H9 (cell line): ENCODE results near the gene C1QL4. TPM values are rescaled to one million over a fixed set of nuclear protein-coding genes. Genes with fewer than 3 reads are reported as not detected.

Source experiments
- DNase-seq: peaks from one replicate; pipeline ENCODE4 v3.0.0-alpha.2; 2017
- H2AFZ ChIP-seq: one replicate; pipeline ENCODE4 v1.6.1; 2013; ENCODE audit warnings: mild to moderate bottlenecking, low read length, control low read depth, moderate library complexity
- H2AK5ac ChIP-seq: 2 replicates; pipeline ENCODE4 v1.6.1; 2013; ENCODE audit warnings: low read length, control low read depth, mixed read lengths; ENCODE audit not compliant: insufficient read length
- H2BK120ac ChIP-seq: one replicate; pipeline ENCODE4 v1.6.1; 2013; ENCODE audit warnings: low read depth, mild to moderate bottlenecking, low read length, control low read depth, inconsistent platforms; ENCODE audit not compliant: poor library complexity, severe bottlenecking
- H2BK12ac ChIP-seq: 2 replicates; pipeline ENCODE4 v1.6.1; 2013; ENCODE audit warnings: low read length, control low read depth, mixed read lengths, low read depth; ENCODE audit not compliant: insufficient read length
- H2BK15ac ChIP-seq: 2 replicates; pipeline ENCODE4 v1.6.1; 2013; ENCODE audit warnings: low read depth, low read length, control low read depth
- H2BK20ac ChIP-seq: one replicate; pipeline ENCODE4 v1.6.1; 2013; ENCODE audit warnings: low read depth, mild to moderate bottlenecking, low read length, control low read depth, inconsistent platforms; ENCODE audit not compliant: poor library complexity, severe bottlenecking
- H2BK5ac ChIP-seq: 2 replicates; pipeline ENCODE4 v1.6.1; 2013; ENCODE audit warnings: low read length, control low read depth, mixed read lengths; ENCODE audit not compliant: insufficient read length
- H3K14ac ChIP-seq: 2 replicates; pipeline ENCODE4 v1.6.1; 2013; ENCODE audit warnings: low read length, control low read depth; ENCODE audit not compliant: insufficient read depth
- H3K18ac ChIP-seq: 2 replicates; pipeline ENCODE4 v1.6.1; 2013; ENCODE audit warnings: low read depth, mild to moderate bottlenecking, mixed read lengths, low read length, control low read depth; ENCODE audit not compliant: insufficient read length
- H3K23ac ChIP-seq: 2 replicates; pipeline ENCODE4 v1.6.1; 2013; ENCODE audit warnings: low read length, control low read depth, mixed read lengths, low read depth; ENCODE audit not compliant: insufficient read length
- H3K23me2 ChIP-seq: 2 replicates; pipeline ENCODE4 v1.6.1; 2013; ENCODE audit warnings: low read depth, mild to moderate bottlenecking, mixed read lengths, low read length, control low read depth; ENCODE audit not compliant: insufficient read length, poor library complexity, severe bottlenecking
- H3K27ac ChIP-seq: 2 replicates; pipeline ENCODE4 v1.5.1; 2013; ENCODE audit warnings: low read length, control low read depth, mixed read lengths, low read depth; ENCODE audit not compliant: insufficient read length
- H3K27me3 ChIP-seq: 2 replicates; pipeline ENCODE4 v1.6.1; 2013; ENCODE audit warnings: low read length, control low read depth, inconsistent platforms; ENCODE audit not compliant: insufficient read depth
- H3K4ac ChIP-seq: 2 replicates; pipeline ENCODE4 v1.6.1; 2013; ENCODE audit warnings: low read depth, mild to moderate bottlenecking, control low read depth, inconsistent platforms, low read length, moderate library complexity
- H3K4me1 ChIP-seq: 2 replicates; pipeline ENCODE4 v1.6.1; 2013; ENCODE audit warnings: low read length, control low read depth, inconsistent platforms; ENCODE audit not compliant: insufficient read depth
- H3K4me2 ChIP-seq: 2 replicates; pipeline ENCODE4 v1.6.1; 2013; ENCODE audit warnings: low read length, control low read depth, mixed read lengths; ENCODE audit not compliant: insufficient read length, insufficient read depth
- H3K56ac ChIP-seq: 2 replicates; pipeline ENCODE4 v1.6.1; 2013; ENCODE audit warnings: low read depth, mild to moderate bottlenecking, mixed read lengths, low read length, control low read depth; ENCODE audit not compliant: insufficient read length
- H3K79me1 ChIP-seq: 2 replicates; pipeline ENCODE4 v1.6.1; 2013; ENCODE audit warnings: low read depth, mild to moderate bottlenecking, moderate library complexity, low read length, control low read depth, inconsistent platforms; ENCODE audit not compliant: insufficient read depth, poor library complexity, severe bottlenecking
- H3K79me2 ChIP-seq: 2 replicates; pipeline ENCODE4 v1.6.1; 2013; ENCODE audit warnings: low read length, control low read depth, inconsistent platforms; ENCODE audit not compliant: insufficient read depth
- H3K9ac ChIP-seq: 2 replicates; pipeline ENCODE4 v1.6.1; 2013; ENCODE audit warnings: low read length, control low read depth, mixed read lengths; ENCODE audit not compliant: insufficient read length; ENCODE audit errors: extremely low read depth
- H3K9me3 ChIP-seq: one replicate; pipeline ENCODE4 v1.6.1; 2013; ENCODE audit warnings: low read depth, low read length, inconsistent platforms; ENCODE audit not compliant: control insufficient read depth
- H3T11ph ChIP-seq: one replicate; pipeline ENCODE4 v1.6.1; 2013; ENCODE audit warnings: mild to moderate bottlenecking, low read length, control low read depth, inconsistent platforms
- H4K20me1 ChIP-seq: one replicate; pipeline ENCODE4 v1.6.1; 2013; ENCODE audit not compliant: control insufficient read depth, insufficient read length, insufficient read depth
- H4K5ac ChIP-seq: 2 replicates; pipeline ENCODE4 v1.6.1; 2013; ENCODE audit warnings: low read depth, mild to moderate bottlenecking, mixed read lengths, low read length, control low read depth; ENCODE audit not compliant: insufficient read length
- H4K8ac ChIP-seq: replicated peaks from 2 replicates; pipeline ENCODE4 v1.6.1; 2013; ENCODE audit warnings: low read length, control low read depth, mixed read lengths, low read depth; ENCODE audit not compliant: insufficient read length
- H4K91ac ChIP-seq: 2 replicates; pipeline ENCODE4 v1.6.1; 2013; ENCODE audit warnings: low read depth, mild to moderate bottlenecking, moderate library complexity, mixed read lengths, low read length, control low read depth; ENCODE audit not compliant: insufficient read length
- H3K27ac Mint-ChIP-seq, 3 experiments: 2 replicates in 2 of 3; 3 replicates in 1 of 3; pipeline ENCODE4 v1.8.0; 2020 to 2021; ENCODE audit warnings: mixed read lengths in 3 of 3, mild to moderate bottlenecking in 1 of 3, moderate library complexity in 1 of 3
- H3K27me3 Mint-ChIP-seq: 2 replicates; pipeline ENCODE4 v1.8.0; 2021; ENCODE audit warnings: low read depth, mild to moderate bottlenecking, moderate library complexity, mixed read lengths
- H3K36me3 Mint-ChIP-seq, 3 experiments: 2 replicates in 2 of 3; 3 replicates in 1 of 3; pipeline ENCODE4 v1.8.0; 2020 to 2021; ENCODE audit warnings: low read depth in 3 of 3, mixed read lengths in 3 of 3; ENCODE audit not compliant: insufficient read depth in 1 of 3
- H3K4me1 Mint-ChIP-seq, 2 experiments: 2 replicates each; pipeline ENCODE4 v1.8.0; 2020; ENCODE audit warnings: mixed read lengths in 2 of 2
- H3K4me3 Mint-ChIP-seq, 2 experiments: 2 replicates in 1 of 2; 3 replicates in 1 of 2; pipeline ENCODE4 v1.8.0; 2020 to 2021; ENCODE audit warnings: mild to moderate bottlenecking in 2 of 2, mixed read lengths in 2 of 2, moderate library complexity in 1 of 2
- H3K9me3 Mint-ChIP-seq, 2 experiments: 2 replicates in 1 of 2; 3 replicates in 1 of 2; pipeline ENCODE4 v1.8.0; 2020; ENCODE audit warnings: mild to moderate bottlenecking in 2 of 2, mixed read lengths in 2 of 2, moderate library complexity in 1 of 2
- CTCF ChIP-seq: fragments of 200-600 bp; sonication (generic); conservative IDR thresholded peaks from 3 replicates; pipeline ENCODE4 v1.8.0; 2021; ENCODE audit warnings: antibody characterized with exemption, mild to moderate bottlenecking
- WGBS: extraction: QIAGEN DNeasy Blood & Tissue Kit; methylation state at CpG from one replicate; pipeline ENCODE4 v1.1.7; 2013; ENCODE audit warnings: missing lambda C conversion rate, low lambda C conversion rate, mixed read lengths; ENCODE audit not compliant: insufficient read length; ENCODE audit errors: extremely low coverage; 5-methylcytosine and 5-hydroxymethylcytosine counted together
- total RNA-seq: library from RNA; stranded (reverse); gene quantifications from 2 replicates; pipeline ENCODE4 v1.2.1, GENCODE V29; 2021

The C1QL4 gene
- total RNA-seq, 1 experiment from 2014 or later: 1.9 TPM

- no peak overlapping the region for H3K23ac ChIP-seq
Measured at GRCh38 chr12:49370539-49370938, 33.6 kb upstream of the C1QL4 start.

More at GRCh38 chr12:49370539-49370938, 33.6 kb upstream of the C1QL4 start:
- H3K79me1 ChIP-seq: peaks cover 2% of the 10 kb centered on the region
- H3K79me2 ChIP-seq: peaks cover 7% of the 10 kb centered on the region; the same call in 1 of the 2 replicates
- H3K4me1 ChIP-seq: no peaks in the 10 kb centered on the region; the same call in 1 of the 2 replicates
- no peak overlapping the region for H3K27ac Mint-ChIP-seq
- H3K4ac ChIP-seq: no peak overlapping the region
- no peaks in the 10 kb centered on the region for H3K9me3 Mint-ChIP-seq
- H4K5ac ChIP-seq: no peak overlapping the region
- no peak overlapping the region for H2BK120ac ChIP-seq
- H3T11ph ChIP-seq: no peak overlapping the region
- no peak overlapping the region for H3K56ac ChIP-seq
- H2BK15ac ChIP-seq: no peak overlapping the region
- H3K23me2 ChIP-seq: peaks cover 4% of the 10 kb centered on the region
- H2BK12ac ChIP-seq: no peak overlapping the region
- H3K27me3 Mint-ChIP-seq: peaks cover 2% of the 10 kb centered on the region
- no peaks in the 10 kb centered on the region for H4K20me1 ChIP-seq
- H3K14ac ChIP-seq: no peak overlapping the region
- H2AK5ac ChIP-seq: no peak overlapping the region
- WGBS: no CpG with 5 or more reads among the region's 6 CpGs
- no peak overlapping the region for H3K9ac ChIP-seq
- H3K36me3 Mint-ChIP-seq: peaks cover 0 to 6% (median 5%) of the 10 kb centered on the region in 3 experiments; a peak in 3 of 7 replicates
- no peak for TF ChIP-seq CTCF
- H3K27ac ChIP-seq: no peak overlapping the region
- H2AFZ ChIP-seq: no peak overlapping the region
- H3K4me1 Mint-ChIP-seq: peaks cover 18 to 28% of the 10 kb centered on the region in 2 experiments
- H4K91ac ChIP-seq: no peak overlapping the region
- no peak overlapping the region for H3K4me2 ChIP-seq
- H3K18ac ChIP-seq: no peak overlapping the region
- no peak overlapping the region for H2BK5ac ChIP-seq
- H4K8ac ChIP-seq: no peak overlapping the region
- no peak overlapping the region for H2BK20ac ChIP-seq
- DNase-seq: no peak
- no peaks in the 10 kb centered on the region for H3K27me3 ChIP-seq
- no peak overlapping the region for H3K4me3 Mint-ChIP-seq
- no peaks in the 10 kb centered on the region for H3K9me3 ChIP-seq
